Ishikawa (cell line): ENCODE results near the gene GPD2.

Source experiments
- CEBPB ChIP-seq: IDR thresholded peaks from 2 replicates; pipeline ENCODE4 v1.6.1; 2012
- CREB1 ChIP-seq: IDR thresholded peaks from 2 replicates; pipeline ENCODE4 v1.6.1; 2012; ENCODE audit warnings: low read depth
- EGR1 ChIP-seq: IDR thresholded peaks from 2 replicates; pipeline ENCODE4 v1.6.1; 2012
- EP300 ChIP-seq: IDR thresholded peaks from 2 replicates; pipeline ENCODE4 v1.6.1; 2012; ENCODE audit warnings: borderline replicate concordance
- FOXM1 ChIP-seq: IDR thresholded peaks from 2 replicates; pipeline ENCODE4 v1.6.1; 2012; ENCODE audit warnings: low read depth, borderline replicate concordance
- MAX ChIP-seq: IDR thresholded peaks from 2 replicates; pipeline ENCODE4 v1.6.1; 2012
- NFIC ChIP-seq: IDR thresholded peaks from 2 replicates; pipeline ENCODE4 v1.6.1; 2012
- RAD21 ChIP-seq: IDR thresholded peaks from 2 replicates; pipeline ENCODE4 v1.6.1; 2012; ENCODE audit warnings: low read depth
- REST ChIP-seq: IDR thresholded peaks from 2 replicates; pipeline ENCODE4 v1.6.1; 2012; ENCODE audit warnings: low read depth, mild to moderate bottlenecking
- TAF1 ChIP-seq: IDR thresholded peaks from 2 replicates; pipeline ENCODE4 v1.6.1; 2012; ENCODE audit warnings: low read depth, mild to moderate bottlenecking
- TCF12 ChIP-seq: IDR thresholded peaks from 2 replicates; pipeline ENCODE4 v1.6.1; 2012; ENCODE audit warnings: low read depth
- TEAD4 ChIP-seq: IDR thresholded peaks from 2 replicates; pipeline ENCODE4 v1.6.1; 2012
- YY1 ChIP-seq: IDR thresholded peaks from 2 replicates; pipeline ENCODE4 v1.6.1; 2012; ENCODE audit warnings: low read depth
- ZBTB7A ChIP-seq: IDR thresholded peaks from 2 replicates; pipeline ENCODE4 v1.6.1; 2012; ENCODE audit warnings: low read depth
- TF ChIP-seq, protein P1 (sequence below): IDR thresholded peaks from 2 replicates; pipeline ENCODE4 v1.6.1; 2012

Gene GPD2

GRCh38 chr2:156423674-156424282 lies 12.4 kb upstream of the GPD2 start:
- TF ChIP-seq EP300 (no peak), EGR1 (no peak), MAX (no peak), YY1 (no peak), FOXM1 (no peak), TAF1 (no peak)
- TF ChIP-seq, protein P1, sequence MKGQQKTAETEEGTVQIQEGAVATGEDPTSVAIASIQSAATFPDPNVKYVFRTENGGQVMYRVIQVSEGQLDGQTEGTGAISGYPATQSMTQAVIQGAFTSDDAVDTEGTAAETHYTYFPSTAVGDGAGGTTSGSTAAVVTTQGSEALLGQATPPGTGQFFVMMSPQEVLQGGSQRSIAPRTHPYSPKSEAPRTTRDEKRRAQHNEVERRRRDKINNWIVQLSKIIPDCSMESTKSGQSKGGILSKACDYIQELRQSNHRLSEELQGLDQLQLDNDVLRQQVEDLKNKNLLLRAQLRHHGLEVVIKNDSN = no peak

DNA sequence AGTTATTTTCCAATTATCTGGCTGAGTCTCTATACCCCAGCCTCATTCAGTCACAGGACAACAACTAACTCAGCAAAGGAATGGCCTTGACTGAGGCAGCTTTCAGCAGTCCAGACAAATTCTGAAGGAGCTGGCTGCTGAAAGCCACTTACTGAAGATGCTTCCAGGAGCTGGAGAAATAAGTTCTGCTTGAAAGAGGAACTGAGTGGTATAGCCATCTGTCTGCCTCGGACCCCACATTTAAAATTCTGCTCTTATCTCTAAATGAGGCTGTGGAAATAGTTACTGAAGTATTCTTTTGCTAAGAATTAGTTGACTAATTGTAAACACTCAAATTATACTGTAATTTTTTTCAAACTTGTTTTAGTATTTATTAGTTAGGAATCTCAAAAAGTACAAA lies 9.1 kb upstream of the GPD2 start:
- no peak for TF ChIP-seq EGR1
- no peak for TF ChIP-seq CREB1
- TF ChIP-seq FOXM1 = no peak
- TF ChIP-seq, protein P1 = no peak
- no peak for TF ChIP-seq MAX
- TF ChIP-seq TCF12 = no peak
- TF ChIP-seq CEBPB = no peak
- no peak for TF ChIP-seq NFIC
- no peak for TF ChIP-seq TAF1
- no peak for TF ChIP-seq REST
- TF ChIP-seq TEAD4 = no peak
- TF ChIP-seq RAD21 = no peak
- TF ChIP-seq ZBTB7A = no peak
- no peak for TF ChIP-seq EP300
- TF ChIP-seq YY1 = no peak

DNA sequence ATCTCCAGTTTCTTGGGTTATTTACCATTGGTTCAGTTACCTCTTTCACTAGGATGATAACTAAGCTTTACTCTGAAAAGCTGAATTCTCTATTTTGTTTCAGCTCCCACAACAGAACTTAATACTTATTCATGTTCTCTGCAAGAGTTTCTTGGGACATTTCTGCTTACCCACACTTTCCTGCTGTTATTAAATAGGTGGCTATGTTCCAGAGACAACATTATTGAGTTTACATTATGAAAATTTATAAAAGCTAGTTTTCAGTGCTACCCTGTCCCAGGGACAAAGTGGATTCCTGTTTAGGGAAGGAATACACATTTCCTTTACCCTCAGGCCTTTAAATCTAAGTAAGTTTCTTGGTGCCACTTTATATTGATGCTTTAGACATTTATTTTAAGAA lies 7.0 kb upstream of the GPD2 start:
- TF ChIP-seq RAD21 (no peak), CREB1 (no peak), NFIC (no peak), MAX (no peak), FOXM1 (no peak), REST (no peak), YY1 (no peak), TAF1 (no peak), TEAD4 (no peak), EGR1 (no peak)

GRCh38 chr2:156430236-156430979 lies 5.8 kb upstream of the GPD2 start:
- no peak for TF ChIP-seq EGR1
- TF ChIP-seq EP300 = no peak

DNA sequence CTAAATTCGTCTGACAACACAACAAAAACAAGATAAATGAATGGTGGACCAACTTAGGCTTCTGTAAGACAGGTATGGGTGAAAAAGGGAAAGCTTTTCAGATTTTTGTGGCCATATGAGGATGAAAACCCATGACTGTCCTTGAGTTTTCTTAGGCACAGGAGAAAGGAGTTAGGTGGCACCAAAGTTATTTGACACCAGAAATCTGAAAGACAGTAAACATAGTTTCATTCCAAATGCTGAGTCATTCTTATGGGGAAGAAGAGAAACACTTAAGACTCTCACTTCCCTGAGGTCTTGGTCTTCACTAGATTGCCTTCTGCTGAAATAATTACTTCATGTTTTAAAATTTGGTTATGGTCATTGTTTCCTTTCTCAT lies 5.2 kb upstream of the GPD2 start:
- TF ChIP-seq CREB1 (no peak), MAX (no peak), RAD21 (no peak), EGR1 (no peak), FOXM1 (no peak), TAF1 (no peak), TEAD4 (no peak), ZBTB7A (no peak), YY1 (no peak), NFIC (no peak), EP300 (no peak), CEBPB (no peak)
- TF ChIP-seq, protein P1 = no peak
